OCI-LY1 (cell line): ENCODE results near the gene IGFBP1.

Source experiments
- CTCF ChIP-seq: fragments of 200-600 bp; sonication (generic), shearing (Covaris generic); IDR thresholded peaks from 2 replicates; pipeline ENCODE4 v1.5.1; 2017; ENCODE audit warnings: mild to moderate bottlenecking, antibody characterized with exemption, low read length, moderate library complexity, mixed read lengths
- EZH2 ChIP-seq: fragments of 200-600 bp; sonication (generic), shearing (Covaris generic); IDR thresholded peaks from 2 replicates; pipeline ENCODE4 v1.8.0; 2017; ENCODE audit warnings: borderline replicate concordance, mixed run types, mild to moderate bottlenecking, antibody characterized with exemption, low read length, moderate library complexity, mixed read lengths

- no peak for TF ChIP-seq CTCF
- TF ChIP-seq EZH2: no peak
Observed at GRCh38 chr7:45912972-45913371, 24.7 kb downstream of the IGFBP1 start.
